ENCODE results near the gene LIM2. TPM values are rescaled to one million over a fixed set of nuclear protein-coding genes. Genes with fewer than 3 reads are reported as not detected.
A peak's percentile ranks its signal among the peaks of the same experiment; 100 is the strongest.
"Not testable (repeated sequence)": the region's sequence is repeated elsewhere in the genome, so short reads cannot be mapped to it uniquely, and the experiment has no call there.

The LIM2 gene
- total and polyA plus RNA-seq, 4 donors, result not detected

GRCh38 chr19:51421229-51422052 is 33.7 kb upstream of the LIM2 start:
- 4 to 10% methylated on average over 30 to 39 of the region's 39 CpGs for WGBS, 2 donors
- ATAC-seq (ENCODE audit: insufficient read depth, low FRiP score) (no peak), DNase-seq (no peak)
- Histone ChIP-seq H3K36me3 (ENCODE audit: control insufficient read depth in 4 of 4, insufficient read depth in 4 of 4, low read length in 4 of 4) (no peaks in the 10 kb centered on the region), H3K27me3 (ENCODE audit: control insufficient read depth in 3 of 3, insufficient read depth in 3 of 3, low read length in 2 of 3) (no peaks in the 10 kb centered on the region), H3K27ac (ENCODE audit: low read depth in 1 of 2, low read length in 1 of 2) (no peak overlapping the region), H3K4me3 (no peak overlapping the region), H3K4me1 (ENCODE audit: control insufficient read depth in 5 of 5, insufficient read depth in 5 of 5, low read length in 5 of 5) (no peaks in the 10 kb centered on the region), H3K9ac (ENCODE audit: insufficient read depth in 1 of 2, low read length in 2 of 2) (no peak overlapping the region), H3K9me3 (ENCODE audit: control insufficient read depth in 4 of 4, insufficient read depth in 3 of 4, low read length in 3 of 4) (no peaks in the 10 kb centered on the region)
- TF ChIP-seq CTCF (IDR thresholded peaks at IDR 0.05; ENCODE audit: control extremely low read depth, extremely low read depth), result no peak

GRCh38 chr19:51420511-51420910 is 32.7 kb upstream of the LIM2 start:
- DNase-seq; H3K4me1 ChIP-seq (ENCODE audit: control insufficient read depth in 5 of 5, insufficient read depth in 5 of 5, low read length in 5 of 5); H3K36me3 ChIP-seq (ENCODE audit: control insufficient read depth in 4 of 4, insufficient read depth in 4 of 4, low read length in 4 of 4); H3K4me3 ChIP-seq; H3K27me3 ChIP-seq (ENCODE audit: control insufficient read depth in 3 of 3, insufficient read depth in 3 of 3, low read length in 2 of 3); H3K9ac ChIP-seq (ENCODE audit: insufficient read depth in 1 of 2, low read length in 2 of 2); ATAC-seq (ENCODE audit: insufficient read depth, low FRiP score); H3K9me3 ChIP-seq (ENCODE audit: control insufficient read depth in 4 of 4, insufficient read depth in 3 of 4, low read length in 3 of 4); H3K27ac ChIP-seq (ENCODE audit: low read depth in 1 of 2, low read length in 1 of 2): not testable (repeated sequence)
- 89 to 92% methylated on average over 11 of the region's 11 CpGs for WGBS, 2 donors

DNA sequence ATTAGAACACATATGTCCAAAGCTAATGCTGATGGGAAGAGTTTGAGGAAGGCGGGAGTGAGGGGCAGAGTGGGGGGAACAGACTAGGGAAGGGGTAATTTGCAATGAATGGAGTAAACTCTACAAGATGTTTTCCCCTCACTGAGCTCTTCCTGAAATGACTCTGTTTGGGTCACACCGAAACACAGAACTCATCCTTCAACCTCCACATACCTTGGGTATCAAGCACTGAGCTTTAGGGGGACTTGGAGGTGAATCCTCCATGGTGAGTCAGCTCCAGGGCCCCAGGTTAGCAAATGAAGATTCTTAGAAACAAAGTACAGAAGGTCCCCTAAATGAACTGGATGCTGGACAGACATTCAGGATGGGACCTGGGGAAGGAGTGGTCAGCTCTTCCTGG is 30.9 kb upstream of the LIM2 start:
- DNase-seq (no peak), ATAC-seq (ENCODE audit: insufficient read depth, low FRiP score) (no peak)
- H3K9me3 ChIP-seq (ENCODE audit: control insufficient read depth in 4 of 4, insufficient read depth in 3 of 4, low read length in 3 of 4), result no peaks in the 10 kb centered on the region
- H3K9ac ChIP-seq (ENCODE audit: insufficient read depth in 1 of 2, low read length in 2 of 2), result no peak overlapping the region
- no peaks in the 10 kb centered on the region for H3K36me3 ChIP-seq (ENCODE audit: control insufficient read depth in 4 of 4, insufficient read depth in 4 of 4, low read length in 4 of 4)
- no peak for TF ChIP-seq CTCF (IDR thresholded peaks at IDR 0.05; ENCODE audit: control extremely low read depth, extremely low read depth)
- H3K27me3 ChIP-seq (ENCODE audit: control insufficient read depth in 3 of 3, insufficient read depth in 3 of 3, low read length in 2 of 3), result no peaks in the 10 kb centered on the region
- no peaks in the 10 kb centered on the region for H3K4me1 ChIP-seq (ENCODE audit: control insufficient read depth in 5 of 5, insufficient read depth in 5 of 5, low read length in 5 of 5)
- no peak overlapping the region for H3K27ac ChIP-seq (ENCODE audit: low read depth in 1 of 2, low read length in 1 of 2)
- no peak overlapping the region for H3K4me3 ChIP-seq
- WGBS, 2 donors, result 88 to 96% methylated on average over 2 of the region's 2 CpGs

DNA sequence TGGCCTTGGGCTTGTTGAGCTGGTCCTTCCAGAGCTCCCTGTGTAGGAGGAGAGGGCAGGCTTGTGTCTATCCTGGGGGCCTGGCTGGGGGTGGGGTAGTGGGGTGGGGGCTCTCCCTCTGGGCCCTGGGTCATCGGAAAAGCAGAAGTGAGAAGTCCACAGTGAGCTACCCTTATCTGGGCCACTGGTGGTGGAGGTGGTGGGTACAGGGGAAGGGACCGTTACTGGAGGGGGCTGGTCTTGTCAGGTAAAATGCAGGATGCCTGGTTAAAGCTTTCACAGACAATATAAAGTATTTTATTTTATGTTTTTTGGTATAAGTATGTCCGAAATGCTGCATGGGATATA is 30.0 kb upstream of the LIM2 start:
- H3K9ac ChIP-seq (ENCODE audit: insufficient read depth in 1 of 2, low read length in 2 of 2), result no peak overlapping the region
- no peak for ATAC-seq (ENCODE audit: insufficient read depth, low FRiP score)
- no peaks in the 10 kb centered on the region for H3K36me3 ChIP-seq (ENCODE audit: control insufficient read depth in 4 of 4, insufficient read depth in 4 of 4, low read length in 4 of 4)
- no peak for TF ChIP-seq CTCF (IDR thresholded peaks at IDR 0.05; ENCODE audit: control extremely low read depth, extremely low read depth)
- H3K27ac ChIP-seq (ENCODE audit: low read depth in 1 of 2, low read length in 1 of 2), result peak overlapping the region in 1 of 2 donors; percentile 72
- H3K4me1 ChIP-seq (ENCODE audit: control insufficient read depth in 5 of 5, insufficient read depth in 5 of 5, low read length in 5 of 5), result no peaks in the 10 kb centered on the region
- H3K4me3 ChIP-seq, result no peak overlapping the region
- no peak for DNase-seq
- WGBS, 2 donors, result 41 to 58% methylated on average over 3 of the region's 3 CpGs
- H3K9me3 ChIP-seq (ENCODE audit: control insufficient read depth in 4 of 4, insufficient read depth in 3 of 4, low read length in 3 of 4), result no peaks in the 10 kb centered on the region
- no peaks in the 10 kb centered on the region for H3K27me3 ChIP-seq (ENCODE audit: control insufficient read depth in 3 of 3, insufficient read depth in 3 of 3, low read length in 2 of 3)

Measured in lung (tissue), 12 donors.